ENCODE results near the gene FKBP8.

Gene FKBP8

DNA sequence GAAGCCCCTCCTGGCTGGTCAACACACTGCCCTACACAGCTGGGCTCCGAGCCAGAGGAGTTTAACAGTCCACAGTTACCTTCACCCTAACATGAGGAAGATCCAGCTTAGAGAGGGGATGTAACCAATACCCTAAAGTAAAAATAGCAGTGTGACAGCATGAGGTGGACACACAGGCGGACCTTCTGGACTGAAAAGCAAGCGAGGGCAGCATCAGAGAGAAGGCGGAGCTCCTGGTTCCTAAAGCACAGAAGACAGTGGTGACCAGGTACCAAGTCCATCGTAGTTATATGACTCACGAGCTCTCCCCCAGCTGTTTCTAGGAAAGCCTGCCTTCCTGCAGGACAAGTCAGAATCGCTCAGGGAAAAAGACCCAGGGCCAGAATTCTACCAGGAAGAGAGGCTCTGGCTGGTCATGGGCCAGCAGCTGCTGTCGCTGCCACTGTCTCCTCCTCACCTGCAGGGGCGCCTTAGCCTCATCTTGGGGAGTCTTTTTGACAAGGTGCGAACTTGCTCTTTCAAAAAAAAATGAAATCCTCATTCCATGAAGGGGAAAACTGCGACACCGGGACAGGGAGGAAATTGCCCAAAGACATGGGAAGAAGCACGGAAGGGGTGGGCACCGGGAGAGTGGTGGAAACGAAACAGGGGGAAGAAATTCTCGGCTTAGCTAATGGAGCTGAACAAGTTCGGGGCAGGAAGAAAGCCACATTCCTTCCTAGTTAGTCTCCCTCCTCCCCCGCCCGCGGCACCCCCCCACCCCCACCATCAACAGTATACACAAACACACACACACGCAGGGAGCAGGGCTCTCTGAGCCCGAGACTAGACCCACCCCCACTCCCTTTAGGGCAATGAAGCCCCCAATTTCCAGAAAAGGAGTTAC is 23.2 kb downstream of the FKBP8 start:
- H3K27ac ChIP-seq (replicated peaks) = peak overlapping the region; percentile 84
- peak; percentile 69 to 81 for DNase-seq (ENCODE audit: low read depth in 1 of 2, low spot score in 1 of 2)
- peak overlapping the region; percentile 94 for H3K4me3 ChIP-seq (replicated peaks; ENCODE audit: insufficient read depth, low read length)
- TF ChIP-seq, protein P1, sequence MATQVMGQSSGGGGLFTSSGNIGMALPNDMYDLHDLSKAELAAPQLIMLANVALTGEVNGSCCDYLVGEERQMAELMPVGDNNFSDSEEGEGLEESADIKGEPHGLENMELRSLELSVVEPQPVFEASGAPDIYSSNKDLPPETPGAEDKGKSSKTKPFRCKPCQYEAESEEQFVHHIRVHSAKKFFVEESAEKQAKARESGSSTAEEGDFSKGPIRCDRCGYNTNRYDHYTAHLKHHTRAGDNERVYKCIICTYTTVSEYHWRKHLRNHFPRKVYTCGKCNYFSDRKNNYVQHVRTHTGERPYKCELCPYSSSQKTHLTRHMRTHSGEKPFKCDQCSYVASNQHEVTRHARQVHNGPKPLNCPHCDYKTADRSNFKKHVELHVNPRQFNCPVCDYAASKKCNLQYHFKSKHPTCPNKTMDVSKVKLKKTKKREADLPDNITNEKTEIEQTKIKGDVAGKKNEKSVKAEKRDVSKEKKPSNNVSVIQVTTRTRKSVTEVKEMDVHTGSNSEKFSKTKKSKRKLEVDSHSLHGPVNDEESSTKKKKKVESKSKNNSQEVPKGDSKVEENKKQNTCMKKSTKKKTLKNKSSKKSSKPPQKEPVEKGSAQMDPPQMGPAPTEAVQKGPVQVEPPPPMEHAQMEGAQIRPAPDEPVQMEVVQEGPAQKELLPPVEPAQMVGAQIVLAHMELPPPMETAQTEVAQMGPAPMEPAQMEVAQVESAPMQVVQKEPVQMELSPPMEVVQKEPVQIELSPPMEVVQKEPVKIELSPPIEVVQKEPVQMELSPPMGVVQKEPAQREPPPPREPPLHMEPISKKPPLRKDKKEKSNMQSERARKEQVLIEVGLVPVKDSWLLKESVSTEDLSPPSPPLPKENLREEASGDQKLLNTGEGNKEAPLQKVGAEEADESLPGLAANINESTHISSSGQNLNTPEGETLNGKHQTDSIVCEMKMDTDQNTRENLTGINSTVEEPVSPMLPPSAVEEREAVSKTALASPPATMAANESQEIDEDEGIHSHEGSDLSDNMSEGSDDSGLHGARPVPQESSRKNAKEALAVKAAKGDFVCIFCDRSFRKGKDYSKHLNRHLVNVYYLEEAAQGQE (IDR thresholded peaks at IDR 0.05; ENCODE audit: insufficient replicate concordance, low read depth) = no peak
- no peak for TF ChIP-seq POLR2AphosphoS5 (IDR thresholded peaks at IDR 0.05; ENCODE audit: low read depth)
- TF ChIP-seq, protein P2, sequence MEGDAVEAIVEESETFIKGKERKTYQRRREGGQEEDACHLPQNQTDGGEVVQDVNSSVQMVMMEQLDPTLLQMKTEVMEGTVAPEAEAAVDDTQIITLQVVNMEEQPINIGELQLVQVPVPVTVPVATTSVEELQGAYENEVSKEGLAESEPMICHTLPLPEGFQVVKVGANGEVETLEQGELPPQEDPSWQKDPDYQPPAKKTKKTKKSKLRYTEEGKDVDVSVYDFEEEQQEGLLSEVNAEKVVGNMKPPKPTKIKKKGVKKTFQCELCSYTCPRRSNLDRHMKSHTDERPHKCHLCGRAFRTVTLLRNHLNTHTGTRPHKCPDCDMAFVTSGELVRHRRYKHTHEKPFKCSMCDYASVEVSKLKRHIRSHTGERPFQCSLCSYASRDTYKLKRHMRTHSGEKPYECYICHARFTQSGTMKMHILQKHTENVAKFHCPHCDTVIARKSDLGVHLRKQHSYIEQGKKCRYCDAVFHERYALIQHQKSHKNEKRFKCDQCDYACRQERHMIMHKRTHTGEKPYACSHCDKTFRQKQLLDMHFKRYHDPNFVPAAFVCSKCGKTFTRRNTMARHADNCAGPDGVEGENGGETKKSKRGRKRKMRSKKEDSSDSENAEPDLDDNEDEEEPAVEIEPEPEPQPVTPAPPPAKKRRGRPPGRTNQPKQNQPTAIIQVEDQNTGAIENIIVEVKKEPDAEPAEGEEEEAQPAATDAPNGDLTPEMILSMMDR (IDR thresholded peaks at IDR 0.05; ENCODE audit: insufficient read depth, low read length) = peak; percentile 69
- no peak for TF ChIP-seq GABPA (IDR thresholded peaks at IDR 0.05; ENCODE audit: low read depth)
- no peak for TF ChIP-seq SPI1 (IDR thresholded peaks at IDR 0.05; ENCODE audit: borderline replicate concordance, low read depth)
- no peaks in the 10 kb centered on the region for H3K27me3 ChIP-seq (ENCODE audit: insufficient read depth, poor library complexity, severe bottlenecking)

DNA sequence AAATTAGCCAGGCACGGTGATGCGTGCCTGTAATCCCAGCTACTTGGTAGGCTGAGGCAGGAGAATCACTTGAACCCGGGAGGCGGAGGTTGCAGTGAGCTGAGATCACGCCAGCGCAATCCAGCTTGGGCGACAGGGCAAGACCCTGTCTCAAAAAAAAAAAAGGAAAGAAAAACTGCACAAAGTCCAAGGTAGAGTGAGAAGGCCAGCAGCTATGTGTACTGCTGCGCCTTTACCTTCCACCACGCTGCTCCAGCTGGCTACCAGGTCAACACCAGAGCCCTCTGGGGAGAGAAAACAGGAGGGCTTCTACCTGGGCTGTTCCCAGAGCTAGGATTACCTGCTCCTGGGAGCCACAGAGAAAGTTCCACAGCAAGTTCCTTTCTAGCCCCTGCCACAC is 24.7 kb downstream of the FKBP8 start:
- Histone ChIP-seq H3K27me3 (ENCODE audit: insufficient read depth, poor library complexity, severe bottlenecking) (no peaks in the 10 kb centered on the region), H3K27ac (replicated peaks) (peak overlapping the region; percentile 14), H3K4me3 (replicated peaks; ENCODE audit: insufficient read depth, low read length) (no peak overlapping the region)
- no peak for DNase-seq (ENCODE audit: low read depth in 1 of 2, low spot score in 1 of 2)
- TF ChIP-seq GABPA (IDR thresholded peaks at IDR 0.05; ENCODE audit: low read depth) = no peak

DNA sequence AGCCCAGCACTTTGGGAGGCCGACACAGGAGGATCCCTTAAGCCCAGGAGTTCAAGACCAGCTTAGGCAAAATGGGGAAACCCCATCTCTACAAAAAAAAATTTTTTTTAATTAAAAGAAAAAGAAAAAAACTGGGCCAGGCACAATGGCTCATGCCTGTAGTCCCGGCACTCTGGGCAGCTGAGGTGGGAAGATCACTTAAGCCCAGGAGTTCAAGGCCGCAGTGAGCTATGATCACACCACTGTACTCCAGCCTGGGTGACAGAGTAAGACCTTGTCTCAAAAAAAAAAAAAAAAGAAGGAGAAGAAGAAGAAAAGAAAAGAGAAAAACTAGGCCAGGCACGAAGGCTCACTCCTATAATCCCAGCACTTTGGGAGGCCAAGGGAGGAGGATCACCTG is 25.8 kb downstream of the FKBP8 start:
- no peak for DNase-seq (ENCODE audit: low read depth in 1 of 2, low spot score in 1 of 2)
- no peak overlapping the region for H3K4me3 ChIP-seq (replicated peaks; ENCODE audit: insufficient read depth, low read length)
- TF ChIP-seq, protein P1 (IDR thresholded peaks at IDR 0.05; ENCODE audit: insufficient replicate concordance, low read depth) = no peak
- TF ChIP-seq SPI1 (IDR thresholded peaks at IDR 0.05; ENCODE audit: borderline replicate concordance, low read depth) (no peak), POLR2AphosphoS5 (IDR thresholded peaks at IDR 0.05; ENCODE audit: low read depth) (no peak), GABPA (IDR thresholded peaks at IDR 0.05; ENCODE audit: low read depth) (no peak)
- TF ChIP-seq, protein P2 (IDR thresholded peaks at IDR 0.05; ENCODE audit: insufficient read depth, low read length) = no peak
- no peaks in the 10 kb centered on the region for H3K27me3 ChIP-seq (ENCODE audit: insufficient read depth, poor library complexity, severe bottlenecking)
- no peak overlapping the region for H3K27ac ChIP-seq (replicated peaks)

- H3K27me3 ChIP-seq (ENCODE audit: insufficient read depth, poor library complexity, severe bottlenecking) = no peaks in the 10 kb centered on the region
- no peak for TF ChIP-seq GABPA (IDR thresholded peaks at IDR 0.05; ENCODE audit: low read depth)
- TF ChIP-seq POLR2AphosphoS5 (IDR thresholded peaks at IDR 0.05; ENCODE audit: low read depth) = no peak
- TF ChIP-seq, protein P1 (IDR thresholded peaks at IDR 0.05; ENCODE audit: insufficient replicate concordance, low read depth) = no peak
- TF ChIP-seq SPI1 (IDR thresholded peaks at IDR 0.05; ENCODE audit: borderline replicate concordance, low read depth) = no peak
- TF ChIP-seq, protein P2 (IDR thresholded peaks at IDR 0.05; ENCODE audit: insufficient read depth, low read length) = no peak
- no peak overlapping the region for H3K4me3 ChIP-seq (replicated peaks; ENCODE audit: insufficient read depth, low read length)
- DNase-seq (ENCODE audit: low read depth in 1 of 2, low spot score in 1 of 2) = no peak
- H3K27ac ChIP-seq (replicated peaks) = no peak overlapping the region; the same call in 1 of the 2 replicates
These were observed 27.4 kb downstream of the FKBP8 start for GRCh38 chr19:18515959-18516358.

All from HL-60 (cell line).